SIG-M5 (cell line): ENCODE results near the gene POLR2J.
"Not testable (repeated sequence)": the region's sequence is repeated elsewhere in the genome, so short reads cannot be mapped to it uniquely, and the experiment has no call there.

Experiments used
- DNase-seq: peaks from one replicate; lab custom pipeline; 2025; lab: John Stamatoyannopoulos, UW

POLR2J gene

GRCh38 chr7:102478314-102479208 is at the start of gene POLR2J:
Gene POLR2J, minus strand, starts transcription at chr7:102478922. Its CDS starts 62 bp downstream, at chr7:102478860.
- not testable (repeated sequence) for DNase-seq

- not testable (repeated sequence) for DNase-seq
Observed at GRCh38 chr7:102527822-102528793, 49.4 kb upstream of the POLR2J start.

DNA sequence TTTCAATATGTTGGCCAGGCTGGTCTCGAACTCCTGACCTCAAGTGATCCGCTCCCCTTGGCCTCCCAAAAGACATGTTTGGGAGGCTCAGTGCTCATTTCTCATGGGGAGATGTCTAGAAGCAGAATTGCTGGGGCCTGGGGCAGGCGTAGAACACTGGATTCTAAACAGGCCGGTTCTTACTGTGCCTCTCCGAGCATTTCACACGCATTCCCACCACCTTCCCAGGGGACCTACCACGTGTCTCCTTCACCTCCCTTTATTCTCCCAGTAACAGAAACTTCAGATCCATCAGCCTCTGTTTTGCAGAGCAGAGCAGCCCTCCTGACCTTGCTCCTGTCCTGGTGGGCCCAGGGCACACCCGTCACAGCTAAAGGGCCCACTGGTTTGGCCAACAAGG is 48.5 kb upstream of the POLR2J start:
- DNase-seq = not testable (repeated sequence)

GRCh38 chr7:102524803-102525202 is 46.1 kb upstream of the POLR2J start:
- not testable (repeated sequence) for DNase-seq

DNA sequence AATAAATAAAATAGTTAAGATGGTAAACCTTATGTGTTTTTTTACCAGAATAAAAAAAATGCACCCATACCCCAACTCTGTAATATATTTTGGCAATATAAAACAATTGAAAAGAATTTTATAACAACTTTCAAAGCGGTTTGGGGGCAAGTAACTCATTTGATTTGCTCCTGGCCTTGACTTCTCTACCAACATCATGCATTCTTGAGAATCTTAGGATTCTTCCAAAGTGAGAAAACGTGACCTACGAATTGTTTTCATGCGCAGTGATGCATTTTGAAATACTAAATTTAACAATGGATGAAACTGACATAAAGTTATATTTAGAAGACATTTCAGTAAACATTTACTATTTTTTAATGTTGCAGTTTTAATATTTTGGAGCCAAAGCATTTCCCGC is 42.1 kb upstream of the POLR2J start:
- not testable (repeated sequence) for DNase-seq

GRCh38 chr7:102517550-102518147 is 38.9 kb upstream of the POLR2J start, which contains the start of gene RASA4B:
Gene RASA4B, minus strand, starts transcription at chr7:102517777. Its CDS starts 67 bp downstream, at chr7:102517710.
- DNase-seq = not testable (repeated sequence)

DNA sequence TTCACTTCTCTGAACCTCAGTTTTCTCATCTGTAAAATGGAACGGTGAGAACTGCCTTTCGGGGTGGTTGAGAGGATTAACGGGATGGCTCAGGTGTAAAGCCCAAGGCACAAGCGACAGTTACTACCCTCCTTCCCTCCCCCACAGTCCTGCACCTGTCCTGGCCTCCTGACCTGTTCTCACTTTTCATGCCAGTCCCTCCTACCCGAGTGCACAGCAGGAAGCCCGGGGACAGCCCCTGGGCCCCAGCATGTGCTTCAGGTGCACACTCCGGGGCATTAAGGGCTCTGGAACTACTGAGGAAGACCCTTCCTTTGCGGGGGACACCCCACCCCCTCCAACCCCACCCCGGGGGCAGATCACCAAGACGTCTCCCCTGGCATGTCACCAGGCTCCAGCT is 38.2 kb upstream of the POLR2J start:
- not testable (repeated sequence) for DNase-seq

DNA sequence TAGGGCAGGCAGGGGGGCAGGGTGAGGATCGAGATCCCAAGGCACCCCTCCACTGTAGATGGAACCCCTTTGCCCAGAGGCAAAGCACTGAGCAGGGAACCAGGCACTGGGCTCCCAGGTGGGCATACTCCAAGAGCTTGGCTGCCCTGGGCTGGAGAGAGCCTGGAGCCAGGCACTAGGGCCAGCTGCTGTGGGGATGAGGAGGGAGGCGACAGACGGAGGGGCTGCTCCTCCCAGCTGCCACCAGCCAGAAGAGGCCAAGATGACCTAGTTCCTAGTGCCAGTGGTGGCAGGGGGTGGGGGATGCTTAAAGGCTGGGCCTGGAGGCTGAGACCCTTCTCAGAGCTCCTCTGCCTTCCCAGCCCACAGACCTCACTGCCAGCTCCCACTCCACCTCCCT is 37.2 kb upstream of the POLR2J start:
- not testable (repeated sequence) for DNase-seq

DNA sequence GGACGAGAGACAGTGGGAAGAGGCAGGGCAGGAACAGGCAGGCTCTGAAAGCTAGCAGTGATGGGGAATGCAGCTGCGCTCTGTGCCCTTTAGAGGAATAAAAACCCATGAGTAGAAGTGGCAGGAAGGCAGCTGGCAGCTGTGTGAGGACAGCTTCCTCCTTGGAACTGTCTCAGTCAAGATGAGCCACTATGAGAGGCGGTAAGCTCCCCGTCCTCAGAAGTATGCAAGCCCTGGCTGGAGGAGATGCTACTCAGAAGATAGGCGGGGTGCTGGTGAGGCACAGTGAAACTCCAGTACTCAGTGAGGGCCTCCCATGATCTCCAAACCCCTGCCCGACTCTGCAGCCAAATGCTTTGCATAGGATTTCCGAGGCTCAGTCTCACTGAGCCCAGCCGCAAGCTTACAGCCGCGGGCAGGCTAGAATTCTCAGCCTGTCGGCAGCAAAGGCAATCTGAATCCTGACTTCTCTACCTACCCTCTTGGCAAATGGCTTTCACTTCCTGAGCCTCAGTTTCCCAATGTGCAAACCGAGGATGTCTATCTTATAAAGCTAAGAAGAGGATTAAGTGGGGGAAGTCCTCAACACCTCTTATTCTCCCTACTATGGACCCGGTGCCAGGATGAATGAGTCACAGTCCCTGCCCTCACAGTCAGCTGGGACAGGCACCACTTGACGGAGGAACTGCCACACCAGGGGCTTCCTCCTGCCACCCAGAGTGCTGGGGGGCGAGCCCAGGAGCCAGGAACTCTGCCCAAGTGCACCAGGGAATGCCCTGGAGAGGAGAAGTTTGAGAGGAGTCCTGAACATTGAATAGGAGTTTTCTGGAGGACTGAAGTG is 36.4 kb upstream of the POLR2J start:
- DNase-seq = not testable (repeated sequence)

DNA sequence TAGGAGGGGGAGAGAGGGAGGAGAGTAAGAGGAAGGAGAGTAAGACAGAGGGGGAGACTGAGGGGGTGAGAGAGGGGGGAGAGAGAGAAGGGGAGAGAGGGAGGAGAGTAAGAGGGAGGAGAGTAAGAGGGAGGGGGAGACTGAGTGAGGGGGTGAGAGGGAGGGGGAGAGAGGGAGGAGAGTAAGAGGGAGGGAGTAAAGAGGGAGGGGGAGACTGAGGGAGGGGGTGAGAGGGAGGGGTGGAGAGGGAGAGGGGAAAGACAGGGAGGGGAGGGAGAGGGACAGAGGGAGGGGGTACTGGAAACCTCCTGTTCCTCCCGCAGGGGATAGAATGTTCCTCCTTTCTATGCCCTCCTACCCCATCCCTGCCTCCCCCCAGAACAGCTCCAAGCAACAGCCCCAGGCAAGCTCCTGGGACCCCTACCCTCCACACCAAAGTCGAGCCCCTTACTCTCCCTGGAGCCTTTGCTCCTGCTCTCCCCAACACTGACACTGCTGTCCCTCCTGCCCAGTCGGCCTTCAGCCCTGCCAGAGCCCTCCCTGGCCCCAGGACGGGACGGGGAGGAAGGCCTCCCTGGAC is 34.0 kb upstream of the POLR2J start:
- DNase-seq = not testable (repeated sequence)

DNA sequence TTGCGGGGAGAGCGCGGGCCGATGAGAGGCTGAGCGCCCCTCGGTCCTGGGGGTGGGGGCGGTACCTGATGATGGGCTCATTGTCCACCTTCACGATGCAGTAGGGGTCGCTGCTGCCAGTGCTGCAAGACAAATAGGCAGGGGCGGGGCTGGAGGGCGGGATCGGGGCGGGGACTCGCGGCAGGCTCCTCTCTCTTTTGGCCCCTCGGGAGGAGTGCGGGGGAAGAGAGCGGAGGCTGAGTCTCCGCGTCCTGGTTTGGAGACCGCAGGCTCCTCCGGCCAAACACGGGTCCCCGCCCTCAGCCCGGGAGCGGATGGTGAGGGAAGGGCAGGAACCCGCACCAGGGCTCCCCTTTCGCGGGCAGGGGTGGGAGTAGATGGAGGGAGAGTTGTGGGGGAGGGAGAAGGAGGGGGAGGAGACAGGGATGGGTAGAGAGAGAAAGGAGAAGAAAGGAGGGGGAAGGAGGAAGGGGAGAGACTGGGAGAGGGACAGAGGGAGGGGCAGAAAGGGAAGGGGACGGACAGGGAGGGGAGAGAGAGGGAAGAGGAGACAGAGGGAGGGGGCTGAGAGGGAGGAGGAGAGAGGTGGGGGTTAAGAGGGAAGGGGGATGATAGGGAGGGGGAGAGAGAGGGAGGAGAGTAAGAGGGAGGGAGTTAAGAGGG is 33.3 kb upstream of the POLR2J start:
- not testable (repeated sequence) for DNase-seq

GRCh38 chr7:102510575-102510974 is 31.9 kb upstream of the POLR2J start:
- DNase-seq = not testable (repeated sequence)

- DNase-seq = not testable (repeated sequence)
Observed at GRCh38 chr7:102507410-102508088, 28.8 kb upstream of the POLR2J start.

DNA sequence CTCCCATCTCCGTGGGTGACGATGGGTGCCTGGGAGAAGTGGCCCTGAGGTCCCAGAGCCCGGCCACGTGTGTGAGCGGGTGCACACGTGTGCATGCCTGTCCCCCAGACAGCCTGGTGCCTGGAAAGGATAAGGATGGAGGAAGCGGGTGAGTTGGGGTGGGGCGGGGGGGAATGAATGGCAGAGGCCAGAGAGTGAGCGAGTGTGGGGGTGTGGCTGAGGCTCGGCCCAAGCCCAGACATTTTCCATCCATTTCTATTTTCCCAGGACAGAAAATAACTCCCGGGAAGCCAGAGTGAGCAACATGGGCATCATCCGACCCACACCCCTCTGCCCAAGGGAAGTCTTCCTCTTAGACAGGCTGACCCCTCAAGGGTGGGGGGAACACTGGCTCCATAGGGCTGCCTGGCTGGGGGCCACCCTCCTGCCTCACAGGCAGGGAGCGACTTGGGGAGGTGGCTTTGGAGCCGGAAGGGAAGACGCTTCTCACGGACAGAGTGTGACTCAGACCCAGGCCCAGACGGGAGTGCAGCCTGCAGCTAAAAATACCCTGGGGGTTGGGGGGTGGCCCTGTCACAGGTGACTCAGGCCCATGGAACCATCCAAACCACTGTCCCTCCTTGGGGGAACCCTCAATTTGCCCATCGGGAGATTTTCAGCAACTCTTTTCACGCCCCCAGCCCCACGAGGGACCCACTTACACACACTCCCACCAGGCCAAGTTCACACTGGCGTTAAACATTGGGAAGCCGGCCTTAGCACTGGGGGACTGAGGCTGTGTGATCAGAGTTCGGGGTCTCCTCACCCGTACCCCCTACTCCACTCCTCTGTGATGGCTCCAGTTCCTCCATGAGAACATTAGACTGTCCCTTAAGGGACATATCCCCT is 26.8 kb upstream of the POLR2J start:
- DNase-seq = not testable (repeated sequence)

- DNase-seq = not testable (repeated sequence)
Observed at GRCh38 chr7:102503141-102503540, 24.4 kb upstream of the POLR2J start.

DNA sequence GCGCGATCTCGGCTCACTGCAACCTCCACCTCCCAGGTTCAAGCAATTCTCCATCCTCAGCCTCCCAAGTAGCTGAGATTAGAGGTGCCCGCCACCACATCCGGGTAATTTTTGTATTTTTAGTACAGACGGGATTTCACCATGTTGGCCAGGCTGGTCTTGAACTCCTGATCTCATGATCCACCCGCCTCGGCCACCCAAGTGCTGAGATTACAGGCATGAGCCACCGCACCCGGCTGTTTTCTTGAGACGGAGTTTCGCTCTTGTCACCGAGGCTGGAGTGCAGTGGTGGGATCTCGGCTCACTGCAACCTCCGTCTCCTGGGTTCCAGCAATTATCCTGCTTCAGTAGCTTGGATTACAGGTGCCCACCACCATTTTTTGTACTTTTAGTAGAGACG is 19.6 kb upstream of the POLR2J start:
- not testable (repeated sequence) for DNase-seq

DNA sequence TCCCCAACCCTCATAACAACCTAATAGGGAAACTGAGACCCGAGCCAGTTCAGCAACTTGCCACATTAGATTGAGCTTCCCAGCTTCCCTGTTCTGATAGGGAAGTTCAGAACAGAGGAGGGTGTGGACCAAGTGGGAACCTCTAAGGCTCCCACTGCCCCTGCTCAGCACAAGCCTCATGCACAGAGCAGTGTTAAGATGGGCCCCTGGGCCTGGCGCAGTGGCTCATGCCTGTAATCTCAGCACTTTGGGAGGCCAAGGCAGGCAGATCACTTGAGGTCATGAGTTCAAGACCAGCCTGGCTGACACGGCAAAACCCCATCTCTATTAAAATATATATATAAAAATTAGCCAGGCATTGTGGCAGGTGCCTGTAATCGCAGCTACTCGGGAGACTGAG is 18.6 kb upstream of the POLR2J start:
- not testable (repeated sequence) for DNase-seq

DNA sequence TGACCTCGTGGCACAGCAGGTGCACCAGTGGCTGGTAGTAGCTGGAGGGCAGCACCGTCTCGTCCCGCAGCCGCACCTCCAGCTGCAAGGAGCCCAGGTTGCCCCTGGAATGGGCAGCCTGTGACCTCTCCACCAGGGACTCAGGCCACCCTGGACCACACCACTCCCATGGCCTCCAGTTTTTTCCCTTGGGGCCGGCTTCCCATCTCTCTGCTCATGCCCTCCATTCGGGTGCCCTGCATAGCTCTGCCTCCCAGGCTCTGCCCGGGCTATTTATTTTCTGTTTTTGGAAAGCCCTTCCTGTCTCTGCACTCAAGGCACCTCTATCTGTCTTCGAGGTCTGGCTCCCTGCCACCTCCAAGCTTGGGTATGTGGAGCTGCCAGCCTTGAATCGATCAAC is 18.1 kb upstream of the POLR2J start:
- not testable (repeated sequence) for DNase-seq
